Transverse colon (tissue), 4 donors: ENCODE measurements around the gene RASA4.
"Not testable (repeated sequence)": the region's sequence is repeated elsewhere in the genome, so short reads cannot be mapped to it uniquely, and the experiment has no call there.

Source experiments
- EP300 ChIP-seq: sonication (generic); formaldehyde crosslinking; IDR thresholded peaks from one replicate; pipeline ENCODE4 v1.6.1; 2017; ENCODE audit warnings: antibody characterized with exemption, low read depth
- POLR2A ChIP-seq: fragments of 450-650 bp; IDR thresholded peaks from one replicate; pipeline ENCODE4 v1.6.1; 2016; ENCODE audit warnings: antibody characterized with exemption, mild to moderate bottlenecking, moderate library complexity
- POLR2AphosphoS5 ChIP-seq, 3 donors: sonication (generic); formaldehyde crosslinking; IDR thresholded peaks; one replicate each; pipeline ENCODE4 v1.6.1; 2016; ENCODE audit warnings: antibody characterized with exemption in 3 of 3
- TF ChIP-seq, protein P1 (sequence below), 5 experiments: fragments of 200-600 bp in 3 of 5; fragments of 450-650 bp in 2 of 5; sonication (generic) in 3 of 5; IDR thresholded peaks; 1 replicate in 2 of 5; 2 replicates in 3 of 5; pipeline ENCODE4 v1.5.1; 2016 to 2017; ENCODE audit warnings: antibody characterized with exemption in 5 of 5, inconsistent platforms in 3 of 5, mild to moderate bottlenecking in 2 of 5, moderate library complexity in 1 of 5

DNA sequence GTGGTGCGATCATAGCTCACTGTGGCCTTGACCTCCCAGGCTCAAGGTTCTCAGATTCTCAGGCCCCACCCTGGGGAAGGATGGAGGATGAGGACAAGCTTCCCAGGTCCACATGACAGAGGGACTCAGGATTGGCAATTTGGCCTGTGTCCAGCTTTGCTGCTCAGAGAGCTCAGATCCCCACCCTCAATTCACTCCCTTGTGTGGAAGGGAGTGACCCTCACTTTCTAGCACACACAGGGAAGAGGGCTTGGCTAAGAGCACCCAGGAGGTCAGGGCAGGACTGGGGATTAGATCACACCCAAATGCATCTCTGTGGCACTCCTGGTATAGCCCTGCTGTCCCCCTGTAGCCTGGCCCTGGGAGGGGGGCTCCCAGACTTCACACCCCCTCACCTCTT lies 26.8 kb upstream of the RASA4 start:
- TF ChIP-seq, protein P1, sequence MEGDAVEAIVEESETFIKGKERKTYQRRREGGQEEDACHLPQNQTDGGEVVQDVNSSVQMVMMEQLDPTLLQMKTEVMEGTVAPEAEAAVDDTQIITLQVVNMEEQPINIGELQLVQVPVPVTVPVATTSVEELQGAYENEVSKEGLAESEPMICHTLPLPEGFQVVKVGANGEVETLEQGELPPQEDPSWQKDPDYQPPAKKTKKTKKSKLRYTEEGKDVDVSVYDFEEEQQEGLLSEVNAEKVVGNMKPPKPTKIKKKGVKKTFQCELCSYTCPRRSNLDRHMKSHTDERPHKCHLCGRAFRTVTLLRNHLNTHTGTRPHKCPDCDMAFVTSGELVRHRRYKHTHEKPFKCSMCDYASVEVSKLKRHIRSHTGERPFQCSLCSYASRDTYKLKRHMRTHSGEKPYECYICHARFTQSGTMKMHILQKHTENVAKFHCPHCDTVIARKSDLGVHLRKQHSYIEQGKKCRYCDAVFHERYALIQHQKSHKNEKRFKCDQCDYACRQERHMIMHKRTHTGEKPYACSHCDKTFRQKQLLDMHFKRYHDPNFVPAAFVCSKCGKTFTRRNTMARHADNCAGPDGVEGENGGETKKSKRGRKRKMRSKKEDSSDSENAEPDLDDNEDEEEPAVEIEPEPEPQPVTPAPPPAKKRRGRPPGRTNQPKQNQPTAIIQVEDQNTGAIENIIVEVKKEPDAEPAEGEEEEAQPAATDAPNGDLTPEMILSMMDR (IDR thresholded peaks at IDR 0.05) = not testable (repeated sequence)
- not testable (repeated sequence) for TF ChIP-seq POLR2A; POLR2AphosphoS5 (IDR thresholded peaks at IDR 0.05); EP300
